Transverse colon (tissue), 4 donors: ENCODE results near the gene TMEM37. TPM values are rescaled to one million over a fixed set of nuclear protein-coding genes. Genes with fewer than 3 reads are reported as not detected.

Experiments used
- DNase-seq: peaks from one replicate; pipeline ENCODE4 v3.0.0-alpha.2; 2019
- H3K27ac ChIP-seq, 4 donors: fragments of 200-600 bp; sonication (generic); 2 replicates each; pipeline ENCODE4 v1.5.1; 2016 to 2018; ENCODE audit warnings: inconsistent platforms in 4 of 4
- H3K27me3 ChIP-seq: fragments of 200-600 bp; sonication (generic); 2 replicates; pipeline ENCODE4 v1.5.1; 2017; ENCODE audit warnings: inconsistent platforms
- H3K36me3 ChIP-seq, 4 donors: fragments of 200-600 bp; sonication (generic); 2 replicates each; pipeline ENCODE4 v1.5.1; 2017 to 2019; ENCODE audit warnings: inconsistent platforms in 4 of 4
- H3K4me1 ChIP-seq, 4 donors: fragments of 200-600 bp; sonication (generic); 2 replicates each; pipeline ENCODE4 v1.5.1; 2017 to 2020; ENCODE audit warnings: inconsistent platforms in 4 of 4
- H3K4me3 ChIP-seq, 4 donors: fragments of 200-600 bp; sonication (generic); 1 replicate in 1 of 4; 2 replicates in 3 of 4; pipeline versions ENCODE4 v1.5.1 to v1.6.1; 2017 to 2019; ENCODE audit warnings: inconsistent platforms in 4 of 4
- H3K9me3 ChIP-seq, 2 donors: fragments of 200-600 bp; sonication (generic); 2 replicates each; pipeline ENCODE4 v1.5.1; 2017 to 2019; ENCODE audit warnings: inconsistent platforms in 2 of 2
- CTCF ChIP-seq, 5 experiments: fragments of 200-600 bp in 3 of 5; fragments of 450-650 bp in 2 of 5; sonication (generic) in 3 of 5; IDR thresholded peaks; 1 replicate in 2 of 5; 2 replicates in 3 of 5; pipeline ENCODE4 v1.5.1; 2016 to 2017; ENCODE audit warnings: antibody characterized with exemption in 5 of 5, inconsistent platforms in 3 of 5, mild to moderate bottlenecking in 2 of 5, moderate library complexity in 1 of 5
- EP300 ChIP-seq: sonication (generic); formaldehyde crosslinking; IDR thresholded peaks from one replicate; pipeline ENCODE4 v1.6.1; 2017; ENCODE audit warnings: antibody characterized with exemption, low read depth
- POLR2A ChIP-seq: fragments of 450-650 bp; IDR thresholded peaks from one replicate; pipeline ENCODE4 v1.6.1; 2016; ENCODE audit warnings: antibody characterized with exemption, mild to moderate bottlenecking, moderate library complexity
- POLR2AphosphoS5 ChIP-seq, 3 donors: sonication (generic); formaldehyde crosslinking; IDR thresholded peaks; one replicate each; pipeline ENCODE4 v1.6.1; 2016; ENCODE audit warnings: antibody characterized with exemption in 3 of 3
- WGBS, 2 donors: methylation state at CpG; one replicate each; pipeline ENCODE4 v1.1.5; 2018; ENCODE audit warnings: low coverage in 1 of 2; 5-methylcytosine and 5-hydroxymethylcytosine counted together
- in situ Hi-C, 4 donors: fragments of 200-750 bp; cut with MboI; loops; one replicate each; pipeline versions ENCODE4 v1.15.0 to v1.15.1; 2017; ENCODE audit warnings: low sequenced_read_pairs in 3 of 4, low pct_ligation_motif_present in 1 of 4, low pct_unique_long_range_greater_than_20kb in 1 of 4
- intact Hi-C: fragments of 100-400 bp; cut with DNase I; formaldehyde crosslinking; loops from one replicate; pipeline ENCODE4 v1.15.1; 2023; ENCODE audit warnings: low total_unique reads
- total RNA-seq, 4 donors: library from RNA; depleted of rRNA; stranded (reverse); fragments of >200 nt; gene quantifications; one replicate each; pipeline ENCODE4 v1.1.0, GENCODE V29; 2016

Gene TMEM37
- total RNA-seq, 4 donors from 2014 or later = 18.7 to 210 (median 157) TPM

GRCh38 chr2:119407430-119408220, 24.0 kb upstream of the TMEM37 start:
- Histone ChIP-seq H3K36me3 (no peaks in the 10 kb centered on the region), H3K9me3 (no peaks in the 10 kb centered on the region), H3K27ac (peak overlapping the region in 2 of 4 donors; percentile 4 to 39), H3K27me3 (no peaks in the 10 kb centered on the region), H3K4me1 (peaks cover 4 to 16% (median 6%) of the 10 kb centered on the region in 4 donors), H3K4me3 (no peak overlapping the region)
- intact Hi-C loops = loop anchor here (1.0 to 10.0 kb wide), 2 partner anchors 69 to 247 kb away; no protein-coding TSS in a partner anchor
- in situ Hi-C loops = loop anchor here in 3 of 4 donors (5.0 to 25.0 kb wide), 3 partner anchors 60 to 255 kb away; no protein-coding TSS in a partner anchor
- TF ChIP-seq CTCF (IDR thresholded peaks at IDR 0.05) (peak; percentile 74 to 96 (median 80)), EP300 (no peak)
- WGBS, 2 donors = 68 to 72% methylated on average over 5 to 7 of the region's 7 CpGs
- DNase-seq = peak; percentile 56

GRCh38 chr2:119408221-119408619, 23.4 kb upstream of the TMEM37 start:
- WGBS, 2 donors = 49% methylated on average over 5 of the region's 5 CpGs; no CpG with 5 or more reads in 1 of the 2 donors
- peak; percentile 51 for DNase-seq
- H3K9me3 ChIP-seq = no peaks in the 10 kb centered on the region
- TF ChIP-seq CTCF (IDR thresholded peaks at IDR 0.05) (no peak), POLR2AphosphoS5 (IDR thresholded peaks at IDR 0.05) (peak in 1 of 3 donors; percentile 31), EP300 (no peak), POLR2A (peak; percentile 34)
- no peak overlapping the region for H3K4me3 ChIP-seq
- no peaks in the 10 kb centered on the region for H3K36me3 ChIP-seq
- intact Hi-C loops (loop anchor here (10.0 kb wide), 1 partner anchor 247 kb away; no protein-coding TSS in a partner anchor), in situ Hi-C loops (loop anchor here in 3 of 4 donors (5.0 to 25.0 kb wide), 3 partner anchors 59 to 254 kb away; no protein-coding TSS in a partner anchor)
- peaks cover 1 to 12% (median 4%) of the 10 kb centered on the region in 4 donors for H3K4me1 ChIP-seq
- H3K27ac ChIP-seq = peak overlapping the region in 2 of 4 donors; percentile 4 to 39
- H3K27me3 ChIP-seq = no peaks in the 10 kb centered on the region

- TF ChIP-seq EP300 = no peak
- no peak for TF ChIP-seq CTCF (IDR thresholded peaks at IDR 0.05)
- no peak for TF ChIP-seq POLR2A
- no peak for TF ChIP-seq POLR2AphosphoS5 (IDR thresholded peaks at IDR 0.05)
- WGBS, 2 donors = 57 to 59% methylated on average over 4 of the region's 4 CpGs
- Histone ChIP-seq H3K4me3 (no peak overlapping the region), H3K4me1 (peaks cover 0 to 9% (median 2%) of the 10 kb centered on the region in 4 donors), H3K36me3 (no peaks in the 10 kb centered on the region), H3K27me3 (no peaks in the 10 kb centered on the region), H3K9me3 (no peaks in the 10 kb centered on the region), H3K27ac (no peak overlapping the region)
- intact Hi-C loops = loop anchor here (10.0 kb wide), 1 partner anchor 245 kb away; no protein-coding TSS in a partner anchor
- no peak for DNase-seq
- in situ Hi-C loops = loop anchor here in 3 of 4 donors (5.0 to 25.0 kb wide), 3 partner anchors 58 to 253 kb away; no protein-coding TSS in a partner anchor
Observed at GRCh38 chr2:119409506-119409905, 22.1 kb upstream of the TMEM37 start.

GRCh38 chr2:119414894-119415293, 16.8 kb upstream of the TMEM37 start:
- intact Hi-C loops = no loop called here
- WGBS, 2 donors = 72 to 76% methylated on average over 3 of the region's 3 CpGs

More at GRCh38 chr2:119414894-119415293, 16.8 kb upstream of the TMEM37 start:
- peaks cover 0 to 12% (median 0%) of the 10 kb centered on the region in 4 donors for H3K4me1 ChIP-seq
- no peaks in the 10 kb centered on the region for H3K9me3 ChIP-seq
- DNase-seq = no peak
- no peak overlapping the region for H3K27ac ChIP-seq
- TF ChIP-seq POLR2A (no peak), POLR2AphosphoS5 (IDR thresholded peaks at IDR 0.05) (no peak), EP300 (no peak), CTCF (IDR thresholded peaks at IDR 0.05) (no peak)
- in situ Hi-C loops = loop anchor here in 2 of 4 donors (5.0 to 25.0 kb wide), 2 partner anchors 62 to 247 kb away; no protein-coding TSS in a partner anchor
- H3K36me3 ChIP-seq = no peaks in the 10 kb centered on the region
- H3K27me3 ChIP-seq = no peaks in the 10 kb centered on the region
- no peak overlapping the region for H3K4me3 ChIP-seq
